SU-DHL-6 (cell line): ENCODE data around the gene FMNL3.

Source experiments
- H2AFZ ChIP-seq: fragments of 200-600 bp; sonication (generic); 2 replicates; pipeline ENCODE4 v1.6.1; 2014; ENCODE audit warnings: low read depth, mild to moderate bottlenecking, moderate library complexity, mixed read lengths, antibody characterized with exemption, low read length; ENCODE audit not compliant: severe bottlenecking
- H3F3A ChIP-seq: fragments of 200-600 bp; shearing (Covaris generic); 2 replicates; pipeline ENCODE4 v1.6.0; 2016; ENCODE audit warnings: antibody characterized with exemption, mild to moderate bottlenecking; ENCODE audit not compliant: insufficient read depth
- H3K27ac ChIP-seq: fragments of 200-600 bp; sonication (generic); 2 replicates; pipeline ENCODE4 v1.5.1; 2016; ENCODE audit warnings: low read depth, mild to moderate bottlenecking, low read length, moderate library complexity, mixed read lengths
- H3K27me3 ChIP-seq: fragments of 200-600 bp; sonication (generic), shearing (Covaris generic); 2 replicates; pipeline ENCODE4 v1.6.0; 2014; ENCODE audit warnings: mild to moderate bottlenecking, low read length
- H3K36me3 ChIP-seq: fragments of 200-600 bp; sonication (generic); 2 replicates; pipeline ENCODE4 v1.6.1; 2014; ENCODE audit warnings: mild to moderate bottlenecking, low read length, mixed read lengths
- H3K4me2 ChIP-seq: fragments of 300-600, 200-600 bp; shearing (Covaris generic), sonication (generic); 2 replicates; pipeline ENCODE4 v1.6.0; 2014; ENCODE audit warnings: low read length, low read depth, mild to moderate bottlenecking; ENCODE audit not compliant: poor library complexity, severe bottlenecking
- H3K4me3 ChIP-seq: fragments of 200-600 bp; sonication (generic); 2 replicates; pipeline ENCODE4 v1.5.1; 2014; ENCODE audit warnings: antibody characterized with exemption, low read length, mild to moderate bottlenecking, mixed read lengths; ENCODE audit not compliant: insufficient read depth, poor library complexity, severe bottlenecking
- H3K79me2 ChIP-seq: fragments of 200-600 bp; sonication (generic); 2 replicates; pipeline ENCODE4 v1.6.1; 2014; ENCODE audit warnings: mild to moderate bottlenecking, low read length, moderate library complexity; ENCODE audit not compliant: insufficient read depth
- H3K9ac ChIP-seq: fragments of 200-600 bp; sonication (generic); 2 replicates; pipeline ENCODE4 v1.7.0; 2014; ENCODE audit warnings: mild to moderate bottlenecking, low read length
- H3K9me2 ChIP-seq: fragments of 200-600 bp; sonication (generic); replicated peaks from 2 replicates; pipeline ENCODE4 v1.6.1; 2014; ENCODE audit warnings: low read length; ENCODE audit not compliant: insufficient read depth
- H3K9me3 ChIP-seq: fragments of 200-600 bp; sonication (generic); 2 replicates; pipeline ENCODE4 v1.6.1; 2014; ENCODE audit warnings: low read length, mixed read lengths; ENCODE audit not compliant: insufficient read depth
- H4K20me1 ChIP-seq: fragments of 200-600 bp; sonication (generic); 2 replicates; pipeline ENCODE4 v1.6.1; 2014; ENCODE audit warnings: low read depth, mild to moderate bottlenecking, antibody characterized with exemption, low read length, moderate library complexity, mixed read lengths
- EZH2phosphoT487 ChIP-seq: fragments of 200-600 bp; sonication (generic), shearing (Covaris generic); conservative IDR thresholded peaks from 2 replicates; pipeline ENCODE4 v1.6.1; 2018; ENCODE audit warnings: mild to moderate bottlenecking, antibody characterized with exemption, low read length, moderate library complexity, mixed read lengths
- TF ChIP-seq, protein P1 (sequence below): fragments of 200-600 bp; sonication (generic); IDR thresholded peaks from one replicate; pipeline ENCODE4 v1.5.1; 2017; ENCODE audit warnings: antibody characterized with exemption, mild to moderate bottlenecking, low read length, moderate library complexity; ENCODE audit not compliant: insufficient read depth, poor library complexity, severe bottlenecking

Gene FMNL3

DNA sequence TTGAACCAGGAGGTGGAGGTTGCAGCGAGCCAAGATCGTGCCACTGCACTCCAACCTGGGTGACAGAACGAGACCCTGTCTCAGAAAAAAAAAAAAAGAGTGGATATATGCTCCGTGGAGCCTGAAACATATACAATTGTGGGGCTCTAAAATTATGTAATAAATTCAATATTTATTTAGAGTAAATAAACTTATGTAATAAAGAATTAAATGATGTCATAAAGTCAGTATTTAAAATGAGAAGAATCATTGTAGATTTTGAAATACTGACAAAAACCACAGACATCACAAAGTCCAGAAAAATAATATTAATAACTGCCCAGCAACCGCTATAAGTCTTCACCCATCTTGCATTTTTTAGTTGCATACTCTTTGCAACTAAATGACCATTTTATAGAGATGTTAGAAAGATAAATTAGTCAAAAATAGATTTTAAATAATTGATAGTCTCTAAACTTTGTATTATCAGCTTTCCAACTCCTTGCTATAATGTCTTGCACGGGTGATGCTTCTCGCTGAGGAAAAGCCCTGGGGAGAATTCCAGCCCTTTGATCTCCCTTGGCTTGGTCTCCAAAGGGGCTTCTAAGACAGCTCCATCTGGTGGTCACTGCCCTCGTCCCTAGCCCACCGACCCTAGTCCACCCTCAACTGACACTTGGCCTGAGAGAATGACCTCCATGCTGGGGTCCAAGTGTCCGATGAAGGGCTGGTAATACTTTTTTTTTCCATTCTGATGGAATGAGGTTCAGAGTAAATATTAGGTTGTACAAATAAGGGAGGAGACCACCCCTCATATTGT lies 26.2 kb upstream of the FMNL3 start:
- Histone ChIP-seq H3K4me3 (no peak overlapping the region), H3F3A (no peaks in the 10 kb centered on the region), H3K27me3 (no peaks in the 10 kb centered on the region), H3K9me2 (no peaks in the 10 kb centered on the region), H3K79me2 (no peaks in the 10 kb centered on the region), H3K36me3 (no peaks in the 10 kb centered on the region), H3K4me2 (no peak overlapping the region), H3K27ac (no peak overlapping the region), H2AFZ (no peak overlapping the region), H3K9me3 (no peaks in the 10 kb centered on the region), H4K20me1 (no peaks in the 10 kb centered on the region), H3K9ac (no peak overlapping the region)
- TF ChIP-seq, protein P1, sequence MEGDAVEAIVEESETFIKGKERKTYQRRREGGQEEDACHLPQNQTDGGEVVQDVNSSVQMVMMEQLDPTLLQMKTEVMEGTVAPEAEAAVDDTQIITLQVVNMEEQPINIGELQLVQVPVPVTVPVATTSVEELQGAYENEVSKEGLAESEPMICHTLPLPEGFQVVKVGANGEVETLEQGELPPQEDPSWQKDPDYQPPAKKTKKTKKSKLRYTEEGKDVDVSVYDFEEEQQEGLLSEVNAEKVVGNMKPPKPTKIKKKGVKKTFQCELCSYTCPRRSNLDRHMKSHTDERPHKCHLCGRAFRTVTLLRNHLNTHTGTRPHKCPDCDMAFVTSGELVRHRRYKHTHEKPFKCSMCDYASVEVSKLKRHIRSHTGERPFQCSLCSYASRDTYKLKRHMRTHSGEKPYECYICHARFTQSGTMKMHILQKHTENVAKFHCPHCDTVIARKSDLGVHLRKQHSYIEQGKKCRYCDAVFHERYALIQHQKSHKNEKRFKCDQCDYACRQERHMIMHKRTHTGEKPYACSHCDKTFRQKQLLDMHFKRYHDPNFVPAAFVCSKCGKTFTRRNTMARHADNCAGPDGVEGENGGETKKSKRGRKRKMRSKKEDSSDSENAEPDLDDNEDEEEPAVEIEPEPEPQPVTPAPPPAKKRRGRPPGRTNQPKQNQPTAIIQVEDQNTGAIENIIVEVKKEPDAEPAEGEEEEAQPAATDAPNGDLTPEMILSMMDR, result no peak

DNA sequence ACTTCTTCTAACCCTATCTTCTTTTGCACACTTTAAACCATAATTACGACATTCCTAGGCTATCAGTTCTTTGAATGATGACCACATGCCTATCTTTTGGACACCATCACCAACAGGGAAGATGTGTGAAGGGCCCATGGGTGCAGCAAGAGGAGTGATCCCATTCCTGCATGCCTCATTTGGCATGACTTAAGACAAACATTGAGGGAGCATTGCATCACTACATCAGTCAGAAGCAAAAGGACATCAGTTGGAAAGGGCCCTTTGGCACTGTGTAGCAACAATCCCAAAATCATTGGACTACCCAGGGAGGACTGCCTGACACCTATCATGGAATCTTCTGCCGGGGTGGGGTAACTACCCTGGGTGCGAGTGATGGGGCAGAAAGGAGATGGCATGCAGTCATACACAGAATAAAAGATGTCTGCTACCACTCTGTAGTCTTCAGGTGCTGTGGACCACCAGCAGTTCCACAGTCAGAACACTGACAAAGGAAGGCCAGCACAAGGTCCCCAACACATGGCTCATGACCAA lies 23.4 kb upstream of the FMNL3 start:
- no peak overlapping the region for H3K27ac ChIP-seq
- no peaks in the 10 kb centered on the region for H3K36me3 ChIP-seq
- H3K9me2 ChIP-seq, result no peaks in the 10 kb centered on the region
- H2AFZ ChIP-seq, result no peak overlapping the region
- no peak overlapping the region for H3K4me3 ChIP-seq
- H3F3A ChIP-seq, result no peaks in the 10 kb centered on the region
- no peaks in the 10 kb centered on the region for H3K79me2 ChIP-seq
- no peak overlapping the region for H3K9ac ChIP-seq
- H3K4me2 ChIP-seq, result no peak overlapping the region
- no peaks in the 10 kb centered on the region for H3K9me3 ChIP-seq
- H3K27me3 ChIP-seq, result no peaks in the 10 kb centered on the region
- TF ChIP-seq, protein P1, result no peak
- no peak for TF ChIP-seq EZH2phosphoT487
- H4K20me1 ChIP-seq, result no peaks in the 10 kb centered on the region

DNA sequence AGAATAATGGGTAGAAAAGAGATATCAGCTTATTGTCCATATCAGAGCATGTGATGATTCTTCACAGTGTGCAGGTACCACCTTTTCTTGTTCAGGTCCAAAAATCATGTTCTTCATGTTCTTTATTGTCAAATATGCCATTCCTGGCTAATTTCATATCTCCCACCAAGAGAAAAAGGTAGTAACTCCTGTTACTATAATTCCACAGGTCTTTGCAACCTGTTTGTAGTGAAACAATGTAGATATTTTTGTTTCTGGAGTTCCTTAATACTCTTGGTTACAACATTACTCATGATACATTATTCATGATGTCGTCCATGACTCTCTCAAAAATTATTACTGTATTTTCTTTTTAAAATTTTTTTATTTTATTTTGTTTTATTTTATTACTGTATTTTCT lies 22.8 kb upstream of the FMNL3 start:
- Histone ChIP-seq H3K27ac (no peak overlapping the region), H3K9ac (no peak overlapping the region), H3K4me3 (no peak overlapping the region), H3K4me2 (no peak overlapping the region), H3K9me3 (no peaks in the 10 kb centered on the region), H2AFZ (no peak overlapping the region), H3K27me3 (no peaks in the 10 kb centered on the region), H3F3A (no peaks in the 10 kb centered on the region), H4K20me1 (no peaks in the 10 kb centered on the region), H3K9me2 (no peaks in the 10 kb centered on the region), H3K79me2 (no peaks in the 10 kb centered on the region), H3K36me3 (no peaks in the 10 kb centered on the region)
- no peak for TF ChIP-seq EZH2phosphoT487
- TF ChIP-seq, protein P1, result no peak
